ENCODE data around the gene CEP43.

Gene CEP43

GRCh38 chr6:166970776-166971175, 28.4 kb upstream of the CEP43 start:
- TF ChIP-seq, protein P1, sequence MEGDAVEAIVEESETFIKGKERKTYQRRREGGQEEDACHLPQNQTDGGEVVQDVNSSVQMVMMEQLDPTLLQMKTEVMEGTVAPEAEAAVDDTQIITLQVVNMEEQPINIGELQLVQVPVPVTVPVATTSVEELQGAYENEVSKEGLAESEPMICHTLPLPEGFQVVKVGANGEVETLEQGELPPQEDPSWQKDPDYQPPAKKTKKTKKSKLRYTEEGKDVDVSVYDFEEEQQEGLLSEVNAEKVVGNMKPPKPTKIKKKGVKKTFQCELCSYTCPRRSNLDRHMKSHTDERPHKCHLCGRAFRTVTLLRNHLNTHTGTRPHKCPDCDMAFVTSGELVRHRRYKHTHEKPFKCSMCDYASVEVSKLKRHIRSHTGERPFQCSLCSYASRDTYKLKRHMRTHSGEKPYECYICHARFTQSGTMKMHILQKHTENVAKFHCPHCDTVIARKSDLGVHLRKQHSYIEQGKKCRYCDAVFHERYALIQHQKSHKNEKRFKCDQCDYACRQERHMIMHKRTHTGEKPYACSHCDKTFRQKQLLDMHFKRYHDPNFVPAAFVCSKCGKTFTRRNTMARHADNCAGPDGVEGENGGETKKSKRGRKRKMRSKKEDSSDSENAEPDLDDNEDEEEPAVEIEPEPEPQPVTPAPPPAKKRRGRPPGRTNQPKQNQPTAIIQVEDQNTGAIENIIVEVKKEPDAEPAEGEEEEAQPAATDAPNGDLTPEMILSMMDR (IDR thresholded peaks at IDR 0.05), result no peak

- TF ChIP-seq, protein P1 (IDR thresholded peaks at IDR 0.05), result no peak
These were observed 27.9 kb upstream of the CEP43 start for GRCh38 chr6:166971271-166971670.

- TF ChIP-seq, protein P1 (IDR thresholded peaks at IDR 0.05), result no peak
These were observed 27.1 kb upstream of the CEP43 start for GRCh38 chr6:166972101-166972500.

DNA sequence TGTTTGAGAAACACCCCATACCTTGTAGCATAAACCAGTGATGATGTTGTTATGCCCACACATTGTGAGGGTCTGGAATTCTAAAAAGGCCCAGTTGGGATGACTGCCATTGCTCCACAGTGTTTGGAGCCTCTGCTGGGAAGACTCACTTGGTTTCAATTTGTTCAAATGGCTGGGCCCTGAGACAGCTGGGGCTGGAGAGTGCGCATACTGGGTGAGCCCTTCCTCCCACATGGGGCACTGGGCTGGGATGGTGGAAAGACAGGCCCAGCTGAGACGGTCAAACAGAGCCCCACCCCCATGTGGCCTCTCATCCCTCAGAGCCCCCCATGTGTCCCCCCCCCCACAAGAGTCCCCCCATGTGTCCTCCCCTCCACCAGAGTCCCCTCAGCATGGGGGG, 22.6 kb upstream of the CEP43 start:
- TF ChIP-seq, protein P1 (IDR thresholded peaks at IDR 0.05), result no peak

DNA sequence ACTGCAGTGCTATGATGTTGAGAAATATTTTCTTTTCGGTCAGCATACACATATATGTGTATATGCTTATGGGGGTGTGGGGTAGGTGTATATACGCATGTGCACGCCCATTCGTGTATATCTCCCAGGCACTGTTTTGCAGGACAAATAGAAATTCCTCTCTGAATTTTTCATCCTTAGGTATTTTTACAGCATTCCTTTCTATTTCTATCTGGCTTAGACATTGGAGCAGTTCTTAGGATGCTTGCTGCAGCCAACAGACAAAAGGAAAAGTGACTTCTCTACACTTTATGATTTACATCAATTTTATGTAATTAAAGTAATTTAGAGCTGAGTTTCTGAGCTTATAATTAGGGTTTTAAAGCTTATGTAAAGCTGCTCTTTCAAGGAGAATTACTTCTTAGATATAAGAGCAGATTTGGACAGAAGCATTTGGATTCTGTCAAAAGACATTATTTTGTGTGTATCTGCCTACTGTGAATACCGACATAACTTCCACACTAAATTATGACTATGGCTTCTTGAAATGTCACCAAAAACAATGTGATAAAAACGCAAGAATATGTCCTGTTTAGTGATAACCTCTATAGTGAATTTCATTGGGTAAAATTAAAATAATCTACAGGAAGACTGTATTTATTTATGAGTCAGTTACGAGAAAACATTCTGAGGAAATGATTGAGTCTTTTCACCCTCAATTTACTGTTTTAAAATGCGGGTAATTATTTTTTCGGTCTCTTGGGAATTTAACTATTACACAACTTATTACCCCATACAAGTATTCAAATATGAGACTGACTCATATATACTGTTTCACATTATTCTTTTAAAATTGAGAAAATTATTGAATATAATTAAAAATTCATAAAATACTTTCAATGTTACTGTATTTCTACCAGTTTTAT, 21.3 kb upstream of the CEP43 start:
- TF ChIP-seq, protein P1 (IDR thresholded peaks at IDR 0.05), result no peak

DNA sequence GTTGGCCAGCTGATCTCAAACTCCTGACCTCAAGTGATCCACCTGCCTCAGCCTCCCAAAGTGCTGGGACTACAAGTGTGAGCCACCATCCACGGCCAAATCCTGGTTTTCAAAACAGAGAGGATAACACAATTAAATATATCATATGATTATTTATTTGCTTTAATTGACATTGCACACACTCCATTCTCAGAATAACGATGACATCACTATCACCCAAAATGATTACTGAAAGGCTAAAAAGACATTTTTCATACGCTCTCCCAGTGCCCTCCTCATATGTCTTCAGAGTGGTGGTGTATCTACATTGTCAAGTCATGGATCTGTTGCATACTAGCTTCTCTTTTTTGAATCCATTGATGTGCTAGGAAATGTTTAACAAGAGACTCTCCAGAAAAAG, 18.5 kb upstream of the CEP43 start:
- TF ChIP-seq, protein P1 (IDR thresholded peaks at IDR 0.05), result no peak

DNA sequence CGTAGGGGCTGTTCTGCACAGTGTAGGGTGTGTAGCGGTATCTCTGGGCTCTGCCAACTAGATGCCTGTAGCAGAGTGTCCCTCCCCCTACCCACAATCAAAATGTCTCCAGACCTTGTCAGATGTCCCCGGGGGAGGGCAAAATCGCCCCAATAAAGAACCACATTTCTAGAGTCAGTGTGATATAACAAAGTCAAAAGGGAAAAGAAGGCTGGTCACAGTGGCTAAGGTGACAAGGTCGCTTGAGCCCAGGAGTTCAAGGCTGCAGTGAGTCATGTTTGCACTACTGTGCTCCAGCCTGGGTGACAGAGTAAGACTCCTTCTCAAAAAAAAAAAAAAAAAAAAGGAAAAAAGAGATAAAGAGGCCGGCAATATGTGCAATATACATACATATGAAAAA, 11.7 kb upstream of the CEP43 start:
- TF ChIP-seq, protein P1 (IDR thresholded peaks at IDR 0.05), result no peak

Measured in LNCAP (cell line).